CD4-positive, alpha-beta T cell treated with Interleukin-15 for 4 hours (primary cell): Measurements from ENCODE around the gene IAH1.

ENCODE experiments used
- DNase-seq: peaks from one replicate; pipeline ENCODE4 v3.0.0-alpha.2; 2020; ENCODE audit warnings: low spot score

IAH1 gene

DNA sequence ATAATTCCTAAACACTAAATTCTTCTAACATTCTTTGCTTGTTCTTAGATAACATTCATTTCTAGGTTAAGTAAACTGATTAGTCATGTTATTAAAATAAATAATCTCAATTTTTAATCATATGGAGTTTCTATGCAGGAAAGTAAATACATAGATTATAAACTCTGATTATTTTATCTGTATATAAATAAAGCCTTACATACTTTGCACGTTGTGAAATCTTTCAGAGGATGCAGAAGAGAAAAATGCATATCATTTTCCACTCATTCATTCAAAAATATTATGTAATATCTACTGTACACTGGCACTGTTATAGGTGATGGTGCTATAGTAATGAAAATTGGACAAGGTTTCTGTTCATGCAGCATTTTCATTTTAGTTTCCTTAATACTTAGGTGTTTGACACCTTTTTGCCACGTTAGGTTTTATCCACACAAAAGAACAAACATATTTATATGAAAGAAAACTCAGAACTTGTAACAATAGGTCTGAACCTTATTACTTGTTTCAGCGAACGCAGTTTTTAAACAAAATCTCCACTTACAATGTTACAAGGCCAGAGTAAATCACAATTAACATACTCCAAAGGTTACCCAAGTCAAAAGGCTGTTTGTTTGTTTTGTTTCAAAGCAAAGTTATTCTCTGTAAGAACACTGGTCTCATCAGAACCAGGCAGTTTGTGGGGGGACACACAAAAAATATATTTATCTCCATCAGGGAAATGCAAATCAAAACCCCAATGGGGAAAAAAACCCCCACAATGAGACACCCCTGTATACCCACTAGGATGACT lies 53.8 kb downstream of the IAH1 start:
- DNase-seq = no peak

DNA sequence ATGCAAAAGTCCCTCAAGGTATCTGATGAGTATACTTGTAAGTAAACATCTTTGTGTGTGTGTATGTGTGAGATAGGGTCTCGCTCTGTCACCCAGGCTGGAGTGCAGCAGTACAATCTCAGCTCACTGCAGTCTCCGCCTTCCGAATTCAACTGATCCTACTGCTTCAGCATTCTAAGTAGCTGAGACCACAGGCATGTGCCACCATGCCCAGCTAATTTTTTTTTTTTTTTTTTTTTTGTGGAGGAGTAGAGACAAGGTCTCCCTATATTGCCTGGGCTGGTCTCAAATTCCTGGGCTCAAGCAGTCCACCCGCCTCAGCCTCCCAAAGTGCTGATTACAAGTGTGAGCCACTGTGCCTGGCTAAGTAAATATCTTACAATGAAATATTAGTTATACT lies 58.1 kb downstream of the IAH1 start:
- no peak for DNase-seq

DNA sequence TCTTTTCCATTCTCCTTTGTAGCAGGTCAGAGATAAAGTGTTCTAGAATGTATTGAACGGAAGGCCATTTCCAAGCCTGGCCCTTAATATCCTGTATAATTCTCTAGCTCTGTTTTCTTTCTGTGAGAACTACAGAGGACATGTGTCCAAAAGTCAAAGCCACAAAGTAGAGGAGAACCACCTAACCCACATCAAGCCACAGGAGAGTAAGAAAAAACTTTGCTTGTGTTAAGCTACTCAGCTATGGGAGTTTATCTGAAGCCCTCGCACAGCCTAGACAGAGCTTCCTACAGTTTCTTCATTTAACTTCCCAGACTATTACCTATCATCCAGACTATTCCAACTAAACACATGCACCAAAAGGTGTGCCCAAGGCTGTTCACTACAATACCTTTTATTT lies 59.3 kb downstream of the IAH1 start:
- DNase-seq = no peak

DNA sequence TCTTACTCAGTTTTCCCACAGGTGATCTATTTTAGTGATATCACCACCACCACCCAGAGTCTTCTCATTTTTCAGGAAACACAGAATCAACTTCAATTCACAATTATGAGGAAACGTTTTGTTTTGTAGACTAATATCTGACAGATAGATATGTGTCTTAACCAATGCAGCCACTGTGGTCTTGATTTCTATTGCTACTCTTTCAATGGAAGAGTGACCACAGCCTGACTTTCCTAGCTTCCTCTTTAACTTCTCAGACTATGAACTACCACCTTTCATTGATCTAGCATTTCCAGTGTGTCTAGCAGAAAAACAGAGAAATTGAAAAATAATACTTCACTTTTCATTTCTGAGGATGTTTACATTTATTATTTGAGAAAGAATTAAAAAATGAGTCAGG lies 60.8 kb downstream of the IAH1 start:
- no peak for DNase-seq

DNA sequence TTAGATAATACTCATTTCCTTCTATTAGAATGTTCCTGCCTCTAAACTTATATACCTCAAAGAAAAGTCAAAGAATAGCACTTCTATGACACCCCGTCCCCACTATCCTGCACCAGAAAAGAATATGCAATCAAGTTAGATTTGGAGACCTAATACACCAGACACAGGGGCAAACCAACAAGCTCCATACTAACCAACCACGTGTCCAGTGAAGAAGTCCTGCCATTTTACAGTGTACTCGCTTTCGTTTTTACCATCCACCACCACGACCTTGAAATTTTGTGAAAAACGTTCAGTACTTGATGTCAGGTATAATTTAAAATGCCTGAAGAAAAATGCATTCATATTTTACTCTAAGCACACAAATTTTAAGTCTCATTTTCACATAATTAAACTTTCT lies 62.2 kb downstream of the IAH1 start:
- DNase-seq = no peak

DNA sequence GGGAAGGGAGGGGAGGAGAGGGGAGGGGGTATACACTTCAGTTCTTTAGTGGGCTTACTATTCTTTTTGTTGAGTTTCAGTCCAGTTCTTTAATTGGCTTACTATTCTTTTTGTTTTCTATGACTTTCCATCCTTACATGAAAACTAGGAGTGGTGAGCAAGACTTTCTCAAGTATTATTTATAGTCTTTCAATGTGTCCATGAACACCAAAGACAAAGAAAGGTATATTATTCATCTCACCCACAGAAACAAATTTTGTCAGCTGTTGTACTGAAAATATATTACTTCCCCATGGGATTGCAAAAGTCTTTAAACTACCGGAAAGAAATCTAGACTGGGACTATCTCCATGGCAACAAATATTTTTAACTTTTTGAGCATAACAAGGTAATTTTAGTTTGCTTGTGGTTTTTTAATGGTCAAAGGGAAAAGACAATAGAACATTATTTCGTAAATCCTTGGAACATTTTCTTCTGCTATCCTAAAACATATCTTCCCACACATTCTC lies 63.7 kb downstream of the IAH1 start:
- DNase-seq = no peak
